Panc1 (cell line): ENCODE results near the gene PNKP. TPM values are rescaled to one million over a fixed set of nuclear protein-coding genes. Genes with fewer than 3 reads are reported as not detected.
A peak's percentile ranks its signal among the peaks of the same experiment; 100 is the strongest.

Experiments used
- ATAC-seq: fragments of 200-7000 bp; cut with Tn5 transposase; 2 replicates; pipeline ENCODE4 v1.9.1; 2020; ENCODE audit warnings: mild to moderate bottlenecking, moderate library complexity
- BruUV-seq: library from RNA; stranded (reverse); fragments of 400-500 nt; replicated peaks from 2 replicates; lab custom pipeline; 2021; lab: Mats Ljungman, UMichigan
- CTCF ChIA-PET: fragments of 300-600 bp; sonication (Branson Sonifier 250); formaldehyde crosslinking; loops from one replicate; lab custom pipeline; 2022; ENCODE audit warnings: antibody characterized with exemption; lab: Charles Lee
- POLR2A ChIA-PET: fragments of 300-600 bp; sonication (Branson Sonifier 250); formaldehyde crosslinking; loops from one replicate; lab custom pipeline; 2022; ENCODE audit warnings: antibody characterized with exemption; lab: Charles Lee
- DNase-seq: peaks from one replicate; pipeline ENCODE4 v3.0.0-alpha.2; 2010; ENCODE audit warnings: low read depth, low spot score
- H3K27ac ChIP-seq: 2 replicates; pipeline ENCODE4 v1.5.1; 2011; ENCODE audit warnings: mild to moderate bottlenecking, low read length, inconsistent platforms
- H3K27me3 ChIP-seq: fragments of 200-500 bp; sonication (Bioruptor generic); 2 replicates; pipeline ENCODE4 v1.6.0; 2014; ENCODE audit warnings: low read length, inconsistent platforms; ENCODE audit not compliant: control insufficient read depth, insufficient read depth
- H3K36me3 ChIP-seq: fragments of 200-500 bp; sonication (Bioruptor generic); 2 replicates; pipeline ENCODE4 v1.5.1; 2014; ENCODE audit warnings: inconsistent platforms, mild to moderate bottlenecking, low read length, moderate library complexity; ENCODE audit not compliant: control insufficient read depth, insufficient read depth
- H3K4me1 ChIP-seq: 2 replicates; pipeline ENCODE4 v1.5.1; 2011; ENCODE audit warnings: inconsistent platforms, mild to moderate bottlenecking, low read length, moderate library complexity; ENCODE audit not compliant: control insufficient read depth, insufficient read depth
- H3K4me3 ChIP-seq, 2 experiments: 2 replicates each; pipeline ENCODE4 v1.5.1; 2011 to 2012; ENCODE audit warnings: low read depth in 2 of 2, low read length in 2 of 2, mild to moderate bottlenecking in 2 of 2, inconsistent platforms in 1 of 2, moderate library complexity in 1 of 2
- H3K9me3 ChIP-seq: fragments of 200-500 bp; sonication (Bioruptor generic); 2 replicates; pipeline ENCODE4 v1.5.1; 2014; ENCODE audit warnings: low read depth, mild to moderate bottlenecking, inconsistent platforms, low read length, moderate library complexity; ENCODE audit not compliant: control insufficient read depth, insufficient read depth
- POLR2AphosphoS5 ChIP-seq: IDR thresholded peaks from 2 replicates; pipeline ENCODE4 v1.6.1; 2012; ENCODE audit warnings: mild to moderate bottlenecking, low read depth, low read length, moderate library complexity
- REST ChIP-seq, 2 experiments: IDR thresholded peaks; 2 replicates each; pipeline ENCODE4 v1.6.1; 2011 to 2012; ENCODE audit warnings: low read depth in 2 of 2, control low read depth in 1 of 2, low read length in 1 of 2, mild to moderate bottlenecking in 1 of 2, moderate library complexity in 1 of 2; ENCODE audit not compliant: insufficient read depth in 1 of 2
- SIN3A ChIP-seq: IDR thresholded peaks from 2 replicates; pipeline ENCODE4 v1.6.1; 2012; ENCODE audit warnings: low read depth, mild to moderate bottlenecking, low read length, moderate library complexity, borderline replicate concordance; ENCODE audit not compliant: insufficient read depth
- TCF7L2 ChIP-seq: IDR thresholded peaks from 2 replicates; pipeline ENCODE4 v1.6.1; 2011; ENCODE audit warnings: mild to moderate bottlenecking, low read depth, low read length, inconsistent platforms
- in situ Hi-C: cut with HindIII; loops from 2 replicates; pipeline ENCODE4 v1.10.0; 2016; ENCODE audit warnings: low sequenced_read_pairs, low pct_unique_long_range_greater_than_20kb
- intact Hi-C: fragments of 100-400 bp; cut with micrococcal nuclease; formaldehyde crosslinking; loops from one replicate; pipeline ENCODE4 v1.10.0; 2022; ENCODE audit not compliant: unreplicated experiment
- total RNA-seq: library from RNA; stranded (reverse); gene quantifications from one replicate; pipeline ENCODE4 v1.2.1, GENCODE V29; 2021; ENCODE audit not compliant: unreplicated experiment
- TF ChIP-seq, protein P1 (sequence below): fragments of 450-650 bp; IDR thresholded peaks from 2 replicates; pipeline ENCODE4 v1.5.1; 2017; ENCODE audit warnings: mild to moderate bottlenecking

PNKP gene
- total RNA-seq, 1 experiment from 2014 or later, result 76.7 TPM

GRCh38 chr19:49877020-49877878 is 9.9 kb upstream of the PNKP start, which contains the start of the genes AKT1S1 and TBC1D17:
AKT1S1 (minus strand) TSS chr19:49877355; CDS start chr19:49873295, 4,060 bp downstream.
TBC1D17 (plus strand) TSS chr19:49877702; CDS start chr19:49877724, 22 bp downstream.
- in situ Hi-C loops (no loop called here), intact Hi-C loops (no loop called here)
- H3K27me3 ChIP-seq, result no peaks in the 10 kb centered on the region
- peaks cover 20% of the 10 kb centered on the region for H3K4me1 ChIP-seq
- H3K36me3 ChIP-seq, result peaks cover 5% of the 10 kb centered on the region; the same call in 1 of the 2 replicates
- ChIA-PET POLR2A (no interaction called here), CTCF (no interaction called here)
- BruUV-seq, result no TSS peak
- H3K27ac ChIP-seq, result peak within 1 kb of the TSS; percentile 98
- no peaks in the 10 kb centered on the region for H3K9me3 ChIP-seq
- no peak for TF ChIP-seq SIN3A
- TF ChIP-seq, protein P1, sequence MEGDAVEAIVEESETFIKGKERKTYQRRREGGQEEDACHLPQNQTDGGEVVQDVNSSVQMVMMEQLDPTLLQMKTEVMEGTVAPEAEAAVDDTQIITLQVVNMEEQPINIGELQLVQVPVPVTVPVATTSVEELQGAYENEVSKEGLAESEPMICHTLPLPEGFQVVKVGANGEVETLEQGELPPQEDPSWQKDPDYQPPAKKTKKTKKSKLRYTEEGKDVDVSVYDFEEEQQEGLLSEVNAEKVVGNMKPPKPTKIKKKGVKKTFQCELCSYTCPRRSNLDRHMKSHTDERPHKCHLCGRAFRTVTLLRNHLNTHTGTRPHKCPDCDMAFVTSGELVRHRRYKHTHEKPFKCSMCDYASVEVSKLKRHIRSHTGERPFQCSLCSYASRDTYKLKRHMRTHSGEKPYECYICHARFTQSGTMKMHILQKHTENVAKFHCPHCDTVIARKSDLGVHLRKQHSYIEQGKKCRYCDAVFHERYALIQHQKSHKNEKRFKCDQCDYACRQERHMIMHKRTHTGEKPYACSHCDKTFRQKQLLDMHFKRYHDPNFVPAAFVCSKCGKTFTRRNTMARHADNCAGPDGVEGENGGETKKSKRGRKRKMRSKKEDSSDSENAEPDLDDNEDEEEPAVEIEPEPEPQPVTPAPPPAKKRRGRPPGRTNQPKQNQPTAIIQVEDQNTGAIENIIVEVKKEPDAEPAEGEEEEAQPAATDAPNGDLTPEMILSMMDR, result no peak
- no peak; the same call in 1 of the 2 replicates for TF ChIP-seq POLR2AphosphoS5
- no peak for TF ChIP-seq REST (IDR thresholded peaks at IDR 0.05; ENCODE audit: insufficient read depth in 1 of 2, low read depth in 2 of 2, low read length in 1 of 2)
- TF ChIP-seq TCF7L2, result no peak; the same call in 1 of the 2 replicates
- DNase-seq, result peak; percentile 97
- H3K4me3 ChIP-seq, result peak within 1 kb of the TSS; percentile 89 to 93
- ATAC-seq, result peak; percentile 76

DNA sequence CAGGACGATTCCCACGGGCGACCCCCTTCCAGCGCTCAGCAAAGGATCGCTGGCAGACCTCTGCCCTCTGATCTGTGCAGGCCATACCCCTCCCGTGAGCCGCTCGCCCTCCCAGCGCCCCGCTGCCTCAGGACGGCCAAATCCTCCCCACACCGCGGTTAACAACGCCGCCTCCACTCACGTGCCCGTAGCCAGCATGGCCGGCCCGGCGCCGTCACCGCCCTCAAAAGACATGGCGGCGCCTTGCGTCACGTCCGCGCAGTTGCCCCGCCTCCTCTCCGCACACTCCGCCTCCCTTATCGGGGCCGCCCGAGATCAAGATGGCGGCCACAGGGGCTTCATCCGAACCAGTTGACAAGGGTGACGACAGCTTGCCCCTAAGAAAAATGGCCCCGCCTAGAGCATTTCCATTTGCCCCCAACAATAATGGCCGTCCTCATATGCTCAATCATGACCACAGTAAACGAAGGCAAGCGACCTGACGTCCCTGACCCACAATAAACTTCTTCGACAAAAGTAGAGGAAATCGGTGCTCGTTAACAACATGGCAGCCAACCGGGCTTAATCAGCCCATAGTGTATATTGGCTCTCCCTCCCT is 9.1 kb upstream of the PNKP start:
- H3K9me3 ChIP-seq, result no peaks in the 10 kb centered on the region
- TSS peak; percentile 78 for BruUV-seq
- H3K36me3 ChIP-seq, result peaks cover 5% of the 10 kb centered on the region; the same call in 1 of the 2 replicates
- ChIA-PET CTCF (no interaction called here), POLR2A (no interaction called here)
- H3K4me1 ChIP-seq, result peaks cover 21% of the 10 kb centered on the region
- peak overlapping the region; percentile 98 for H3K27ac ChIP-seq
- peak; percentile 83 for DNase-seq
- intact Hi-C loops, result no loop called here
- ATAC-seq, result peak; percentile 78
- no peaks in the 10 kb centered on the region for H3K27me3 ChIP-seq
- peak; percentile 68; the same call in 1 of the 2 replicates for TF ChIP-seq SIN3A
- TF ChIP-seq, protein P1, result no peak
- peak; percentile 35; the same call in 1 of the 2 replicates for TF ChIP-seq POLR2AphosphoS5
- in situ Hi-C loops, result no loop called here
- H3K4me3 ChIP-seq, result peak overlapping the region; percentile 89 to 93
